DMS53 (cell line): ENCODE data around the gene CLEC7A.

ENCODE experiments used
- DNase-seq: peaks from one replicate; lab custom pipeline; 2025; lab: John Stamatoyannopoulos, UW

CLEC7A gene

GRCh38 chr12:10094646-10095395 lies 35.2 kb downstream of the CLEC7A start:
- DNase-seq, result no peak

DNA sequence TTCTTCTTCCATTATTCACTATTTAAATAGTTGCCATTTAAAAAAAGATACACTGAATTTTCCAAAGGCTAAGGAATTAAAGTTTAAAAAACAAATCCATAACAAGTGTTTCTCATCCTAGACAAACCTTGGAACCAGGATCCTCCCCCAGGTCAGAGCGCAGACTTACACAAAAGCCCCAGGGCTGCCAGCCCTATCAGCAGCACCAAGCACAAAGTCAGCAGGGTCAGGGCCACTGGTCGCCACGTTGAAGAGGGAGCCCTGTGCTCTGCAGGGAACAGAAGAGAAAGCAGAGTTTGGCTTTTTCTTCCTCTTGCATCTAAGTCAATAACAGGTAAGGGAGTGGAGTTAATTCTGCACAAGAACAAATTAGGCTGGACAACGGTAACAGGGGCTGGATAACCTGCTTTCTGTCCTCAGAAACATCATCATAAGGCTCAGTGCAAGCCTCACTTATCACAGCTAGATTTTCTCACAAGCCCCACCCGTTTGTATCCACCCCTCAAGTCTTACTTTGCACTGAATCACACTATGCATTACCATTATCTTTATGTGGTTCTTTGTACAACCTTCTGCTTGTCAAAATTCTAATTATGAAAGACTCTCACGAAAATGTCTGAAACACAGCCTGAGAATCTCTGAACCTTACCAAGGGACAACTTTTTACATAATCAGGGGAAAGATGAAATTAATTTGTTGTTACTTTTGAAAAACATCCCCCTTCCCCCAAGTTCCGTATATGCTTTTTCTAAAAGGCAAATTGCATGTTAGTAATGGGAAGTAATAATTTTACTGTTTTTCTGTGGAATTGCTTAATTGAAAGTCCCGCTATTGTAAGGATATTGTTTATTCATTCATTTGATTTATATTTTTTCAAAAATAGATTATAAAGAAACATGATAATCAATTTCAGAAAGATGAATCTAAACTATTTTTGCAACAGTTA lies 40.8 kb downstream of the CLEC7A start:
- no peak for DNase-seq

GRCh38 chr12:10088031-10088430 lies 42.0 kb downstream of the CLEC7A start:
- DNase-seq, result no peak

- DNase-seq, result no peak
Observed at GRCh38 chr12:10086387-10086786, 43.6 kb downstream of the CLEC7A start.

- no peak for DNase-seq
Observed at GRCh38 chr12:10084733-10085132, 45.3 kb downstream of the CLEC7A start.

- DNase-seq, result no peak
Observed at GRCh38 chr12:10082117-10082874, 47.7 kb downstream of the CLEC7A start.

DNA sequence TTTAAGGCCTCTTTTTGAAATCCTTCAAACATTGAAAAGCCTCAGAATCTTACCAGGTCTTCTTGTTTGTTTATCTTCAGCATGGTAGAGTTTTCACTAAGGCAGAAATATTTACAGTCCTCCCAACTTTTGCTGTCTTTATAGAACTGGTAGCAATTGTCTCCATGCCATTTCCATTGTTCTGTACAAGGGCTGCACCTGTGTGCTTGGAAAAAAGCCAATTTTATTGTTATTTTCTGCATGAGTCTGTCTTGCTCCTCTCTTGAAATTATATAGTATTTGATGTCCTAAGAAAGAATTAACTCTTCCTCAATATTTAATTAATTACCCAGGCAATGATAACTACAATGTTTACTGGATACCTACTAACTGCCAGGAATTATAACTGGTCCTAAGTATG lies 54.5 kb downstream of the CLEC7A start:
- peak; percentile 19 for DNase-seq

DNA sequence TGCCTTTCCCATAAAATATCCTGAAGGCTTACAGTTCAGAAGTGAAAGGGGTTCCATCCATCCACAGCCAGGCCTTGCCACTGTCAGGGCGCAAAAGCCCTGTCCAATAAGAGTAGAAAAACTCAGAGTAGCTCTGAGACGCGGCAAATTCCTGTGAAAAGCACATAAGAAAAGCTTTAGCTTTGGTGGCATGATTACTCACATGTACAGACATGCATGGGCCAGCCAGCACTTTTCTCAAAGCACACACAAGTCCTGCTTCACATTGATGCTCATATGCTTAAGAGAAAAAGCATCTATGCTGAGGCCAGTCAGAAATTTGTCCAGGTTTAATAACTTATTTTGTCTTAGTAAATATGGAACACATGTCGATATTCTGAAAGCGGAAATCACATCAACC lies 56.7 kb downstream of the CLEC7A start:
- DNase-seq, result no peak

DNA sequence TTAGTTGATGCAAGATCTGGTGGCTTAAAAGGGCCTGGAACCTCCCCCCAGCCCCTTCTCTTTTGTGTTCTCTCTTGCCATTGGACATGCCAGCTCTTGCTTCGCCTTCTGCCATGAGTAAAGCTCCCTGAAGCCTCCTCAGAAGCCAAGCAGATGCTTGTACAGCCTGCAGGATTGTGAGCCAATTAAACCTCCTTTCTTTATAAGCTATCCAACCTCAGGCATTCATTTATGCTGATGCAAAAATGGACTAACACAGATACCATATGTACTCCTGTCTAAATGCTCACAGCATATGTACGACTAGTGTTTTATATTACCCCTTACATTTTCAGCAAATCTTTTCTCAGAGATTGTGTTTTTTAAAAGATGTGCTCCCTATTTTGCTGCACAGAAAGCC lies 57.9 kb downstream of the CLEC7A start:
- DNase-seq, result no peak

DNA sequence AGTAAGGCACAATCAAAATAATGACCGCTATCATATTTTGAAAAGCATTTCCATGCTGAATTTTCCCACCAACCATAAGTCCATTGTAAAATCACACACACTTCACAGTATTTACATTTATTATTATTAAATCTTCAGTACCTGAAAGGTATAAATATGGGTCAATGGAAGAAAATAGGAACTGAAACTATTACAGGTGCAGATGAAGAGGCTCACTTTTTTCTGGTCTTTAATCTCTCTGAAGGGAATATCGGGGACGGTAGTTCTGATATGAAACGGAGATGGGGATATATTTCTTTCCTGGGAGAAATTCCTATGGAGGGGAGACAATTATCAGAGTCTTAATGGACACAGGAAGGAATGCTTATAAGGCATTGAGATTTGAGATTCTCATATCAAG lies 59.6 kb downstream of the CLEC7A start:
- no peak for DNase-seq

GRCh38 chr12:10069976-10070375 lies 60.0 kb downstream of the CLEC7A start:
- DNase-seq, result no peak

DNA sequence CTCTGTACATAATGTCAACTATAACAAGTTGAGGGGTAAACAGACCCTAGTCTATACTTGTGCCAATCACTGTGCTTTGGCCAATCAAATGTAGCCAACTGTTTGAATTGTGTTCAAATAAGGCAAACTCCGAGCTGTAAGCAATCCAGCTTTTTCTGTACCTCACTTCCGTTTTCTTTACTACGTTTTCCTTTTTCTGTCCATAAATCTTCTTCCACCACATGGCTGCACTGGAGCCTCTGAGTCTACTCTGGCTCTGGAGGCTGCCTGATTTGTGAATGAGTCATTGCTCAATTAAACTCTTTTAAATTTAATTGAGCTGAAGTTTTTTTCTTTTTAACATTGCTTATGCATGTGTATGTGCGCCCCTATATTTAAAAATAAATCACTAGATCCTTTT lies 60.9 kb downstream of the CLEC7A start:
- DNase-seq, result no peak

GRCh38 chr12:10068644-10069043 lies 61.4 kb downstream of the CLEC7A start:
- DNase-seq, result no peak

GRCh38 chr12:10067942-10068341 lies 62.1 kb downstream of the CLEC7A start:
- no peak for DNase-seq

GRCh38 chr12:10067264-10067663 lies 62.7 kb downstream of the CLEC7A start:
- no peak for DNase-seq
